ENCODE measurements around the gene TCOF1.

TCOF1 gene

DNA sequence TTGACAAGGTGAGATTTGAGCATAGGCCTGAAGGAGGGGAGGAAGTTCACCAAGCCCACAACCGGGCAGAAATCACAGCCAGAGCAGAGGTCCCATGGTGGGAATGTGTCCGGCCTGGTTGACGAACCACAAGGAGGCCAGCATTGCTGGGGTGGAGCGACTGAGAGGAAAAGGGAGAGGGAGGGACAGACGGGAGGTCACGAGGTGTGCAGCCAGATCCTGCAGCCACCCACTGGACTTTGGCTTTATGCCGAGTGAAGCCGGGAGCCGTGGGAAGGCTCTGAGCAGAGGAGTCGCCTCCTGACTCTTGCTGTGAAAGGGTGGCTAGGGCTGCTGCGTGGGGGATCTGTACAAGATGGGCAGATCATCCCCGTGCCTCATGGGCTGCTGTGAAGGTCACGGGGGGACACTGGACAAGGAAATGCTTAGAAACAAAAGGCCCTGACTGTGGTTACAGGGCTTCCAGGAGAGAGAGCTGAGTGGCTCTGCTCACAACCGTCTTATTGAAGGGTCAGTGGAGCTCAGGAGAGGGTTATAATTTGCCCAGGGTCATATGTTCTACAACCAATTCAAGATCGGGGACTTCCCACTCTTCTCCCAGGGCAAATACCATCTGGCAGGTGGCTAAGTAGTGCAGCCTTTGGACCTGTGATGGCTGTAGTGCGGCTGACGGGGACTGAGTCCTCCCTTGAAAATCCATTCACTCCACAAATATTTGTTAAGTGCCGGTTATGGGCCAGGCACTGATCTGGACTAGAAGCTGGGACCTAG lies 70.8 kb downstream of the TCOF1 start:
- no peak for DNase-seq (ENCODE audit: low read depth in 1 of 2, low spot score in 1 of 2)

DNA sequence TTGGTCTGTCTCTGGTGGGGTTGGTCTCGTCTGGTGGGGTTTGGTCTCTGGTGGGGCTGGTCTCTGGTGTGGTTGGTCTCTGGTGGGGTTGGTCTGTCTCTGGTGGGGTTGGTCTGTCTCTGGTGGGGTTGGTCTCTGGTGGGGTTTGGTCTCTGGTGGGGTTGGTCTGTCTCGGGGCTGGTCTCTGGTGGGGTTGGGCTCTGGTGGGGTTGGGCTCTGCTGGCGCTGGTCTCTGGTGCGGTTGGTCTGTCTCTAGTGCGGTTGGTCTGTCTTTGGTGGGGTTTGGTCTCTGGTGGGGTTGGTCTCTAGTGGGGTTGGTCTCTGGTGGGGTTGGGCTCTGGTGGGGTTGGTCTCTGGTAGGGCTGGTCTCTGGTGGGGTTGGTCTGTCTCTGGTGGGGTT lies 71.5 kb downstream of the TCOF1 start:
- DNase-seq (ENCODE audit: low read depth in 1 of 2, low spot score in 1 of 2): no peak

DNA sequence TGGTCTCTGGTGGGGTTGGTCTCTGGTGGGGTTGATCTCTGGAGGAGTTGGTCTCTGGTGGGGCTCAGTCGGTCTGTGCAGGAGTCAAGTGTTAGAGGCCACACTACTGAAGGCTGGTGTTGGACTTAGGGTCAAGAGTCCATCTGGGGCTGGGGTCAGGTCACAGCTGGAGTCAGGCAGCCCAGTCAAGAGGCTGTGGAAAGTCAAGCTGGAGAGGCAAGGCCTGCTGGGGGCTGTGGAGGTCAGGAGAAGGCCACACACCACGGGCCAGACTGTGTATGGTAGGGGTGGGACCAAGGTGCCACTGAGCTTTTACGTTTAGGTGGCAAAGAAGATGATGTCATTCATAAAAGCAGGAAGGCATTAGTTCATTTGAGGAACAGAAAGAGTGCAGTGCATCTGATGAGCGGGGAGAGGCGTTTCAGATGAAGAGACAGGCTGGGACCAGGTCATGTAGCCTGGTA lies 71.9 kb downstream of the TCOF1 start:
- no peak for DNase-seq (ENCODE audit: low read depth in 1 of 2, low spot score in 1 of 2)

DNA sequence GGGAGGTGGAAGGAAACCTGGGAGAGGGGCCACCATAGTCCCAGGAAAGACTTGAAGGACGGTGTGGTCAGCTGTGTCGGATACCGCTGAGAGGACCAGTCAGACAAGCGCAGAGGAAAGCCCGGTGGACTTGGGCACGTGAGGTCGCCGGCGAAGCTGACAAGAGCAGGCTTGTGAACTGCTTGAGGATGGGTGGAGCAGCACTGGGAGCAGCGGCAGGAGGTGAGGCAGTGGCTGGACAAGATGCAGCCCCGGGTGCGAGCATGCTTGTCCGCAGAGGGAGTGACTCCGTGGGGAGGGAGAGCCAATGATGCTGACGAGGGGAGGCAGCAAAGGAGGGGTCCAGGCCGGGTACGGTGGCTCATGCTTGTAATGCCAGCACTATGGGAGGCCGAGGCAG lies 73.6 kb downstream of the TCOF1 start:
- no peak for DNase-seq (ENCODE audit: low read depth in 1 of 2, low spot score in 1 of 2)

DNA sequence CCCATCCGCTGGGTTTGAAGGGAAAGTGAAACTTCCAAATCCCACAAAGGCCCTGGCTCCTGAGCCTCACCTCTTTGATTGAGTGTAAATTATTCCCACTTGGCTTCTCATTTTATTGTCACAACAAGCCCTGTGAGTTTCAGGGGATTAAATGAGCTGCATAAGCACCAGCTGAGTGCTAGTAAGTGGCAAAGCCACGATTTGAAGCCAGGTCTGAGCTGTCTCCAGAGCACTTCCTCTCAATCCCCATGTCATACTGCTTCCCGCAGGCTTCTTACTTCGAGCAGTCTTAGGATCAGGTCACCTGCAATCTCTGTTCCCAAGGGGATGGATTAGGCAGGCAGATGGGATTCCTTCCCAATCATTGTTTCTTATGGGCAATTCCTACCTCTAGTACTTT lies 74.1 kb downstream of the TCOF1 start:
- no peak for DNase-seq (ENCODE audit: low read depth in 1 of 2, low spot score in 1 of 2)

DNA sequence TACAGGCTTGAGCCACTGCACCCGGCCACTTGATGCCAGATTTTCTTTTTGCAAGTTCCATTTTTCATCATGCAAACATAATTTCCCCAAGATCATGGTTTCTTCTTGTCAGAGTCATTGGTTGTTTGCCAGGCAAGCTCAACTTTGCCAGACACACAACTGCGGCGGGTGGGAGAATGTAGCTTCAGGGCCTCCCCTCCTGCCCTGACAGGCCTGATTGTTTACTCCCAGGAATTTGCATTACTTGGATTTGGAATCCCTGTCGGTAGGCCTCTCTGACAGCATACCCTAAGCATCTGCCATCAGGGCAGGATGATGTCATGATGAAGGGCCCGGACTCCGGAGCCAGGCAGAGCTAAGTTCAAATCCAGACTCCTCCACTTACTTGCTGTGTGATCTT lies 77.0 kb downstream of the TCOF1 start:
- no peak for DNase-seq (ENCODE audit: low read depth in 1 of 2, low spot score in 1 of 2)

DNA sequence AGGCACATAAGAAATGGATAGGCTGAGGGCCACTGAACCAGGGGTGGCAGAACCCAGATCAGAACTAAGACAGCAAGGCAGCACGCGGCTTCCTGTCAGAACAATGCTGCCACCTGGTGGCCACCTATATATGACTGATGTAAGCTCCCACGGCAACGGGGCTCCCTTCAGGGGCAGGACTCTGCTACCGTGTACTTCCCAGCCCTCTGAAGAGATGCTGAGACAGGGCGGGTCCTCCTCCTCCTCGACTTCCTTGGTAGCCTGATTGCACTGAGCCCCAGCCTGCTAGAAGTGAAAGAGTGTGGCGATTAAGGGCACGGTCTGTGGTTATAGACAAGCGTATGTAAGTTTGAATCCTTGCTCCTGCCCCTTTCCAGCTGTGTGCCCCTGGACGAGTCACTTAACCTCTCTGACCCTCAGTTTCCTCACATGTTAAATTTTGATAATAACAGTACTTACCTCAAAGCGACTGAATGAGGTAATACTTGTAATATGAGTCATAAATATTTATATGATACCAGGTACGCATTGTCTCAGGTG lies 78.7 kb downstream of the TCOF1 start:
- DNase-seq (ENCODE audit: low read depth in 1 of 2, low spot score in 1 of 2): peak; percentile 83 to 85

DNA sequence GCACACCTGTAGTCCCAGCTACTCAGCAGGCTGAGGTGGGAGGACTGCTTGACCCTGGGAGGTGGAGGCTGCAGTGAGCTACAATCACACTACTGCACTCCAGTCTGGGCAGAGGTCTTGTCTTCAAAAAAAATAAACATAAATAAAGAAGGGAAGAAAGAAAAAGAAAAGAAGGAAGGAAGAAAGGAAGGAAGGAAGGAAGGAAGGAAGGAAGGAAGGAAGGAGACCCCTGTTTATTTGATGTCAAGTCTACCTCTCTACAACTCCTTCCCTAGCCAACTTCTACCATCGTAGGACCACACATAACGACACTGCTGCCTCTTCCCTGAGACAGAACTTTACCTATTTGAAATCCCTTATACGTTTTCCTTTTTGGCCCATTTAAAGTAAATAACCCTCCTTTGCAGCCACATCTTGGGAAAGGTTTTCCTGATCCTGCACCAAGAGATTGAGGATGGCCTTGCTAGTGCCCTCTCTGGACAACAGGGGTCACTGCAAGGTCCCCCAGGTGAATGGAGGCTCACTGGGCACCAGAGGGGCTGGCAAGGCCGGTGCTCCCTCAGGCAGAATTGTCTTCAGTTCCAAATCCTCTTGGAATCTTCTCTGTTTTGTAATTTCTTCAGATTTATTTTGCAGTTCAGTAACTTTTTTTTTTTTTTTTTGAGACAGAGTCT lies 81.5 kb downstream of the TCOF1 start:
- DNase-seq (ENCODE audit: low read depth in 1 of 2, low spot score in 1 of 2): no peak

DNA sequence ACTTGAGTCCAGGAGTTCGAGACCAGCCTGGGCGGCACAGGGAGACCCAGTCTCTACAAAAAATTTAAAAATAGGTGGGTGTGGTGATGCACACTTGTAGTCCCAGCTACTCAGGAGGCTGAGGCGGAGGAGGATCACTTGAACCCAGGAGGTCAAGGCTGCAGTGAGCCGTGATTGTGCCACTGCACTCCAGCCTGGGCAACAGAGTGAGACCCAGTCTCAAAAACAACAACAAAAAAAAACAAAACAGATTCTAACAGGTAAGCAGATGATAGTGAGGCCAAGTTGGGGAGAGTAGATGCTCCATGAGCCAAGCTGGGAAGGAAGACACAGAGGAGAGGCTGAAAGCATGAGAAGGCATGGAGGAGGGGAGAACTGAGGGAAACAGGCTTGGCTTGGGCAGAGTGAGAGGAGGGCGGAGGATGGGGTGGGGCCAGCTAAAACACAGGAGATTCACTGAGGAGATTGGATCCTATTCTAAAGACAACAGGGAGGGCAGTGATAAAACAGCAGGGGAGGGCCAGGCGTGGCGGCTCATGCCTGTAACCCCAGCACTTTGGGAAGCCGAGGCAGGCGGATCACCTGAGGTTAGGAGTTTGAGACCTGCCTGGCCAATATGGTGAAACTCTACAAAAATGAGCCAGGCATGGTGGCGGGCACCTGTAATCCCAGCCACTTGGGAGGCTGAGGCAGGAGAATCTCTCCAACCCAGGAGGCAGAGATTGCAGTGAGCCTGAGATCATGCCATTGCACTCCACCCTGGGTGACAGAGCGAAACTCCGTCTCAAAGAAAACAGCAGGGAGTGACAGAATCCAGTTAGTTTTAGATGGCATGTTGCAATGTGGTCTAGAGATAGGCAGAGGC lies 83.7 kb downstream of the TCOF1 start:
- no peak for DNase-seq (ENCODE audit: low read depth in 1 of 2, low spot score in 1 of 2)

DNA sequence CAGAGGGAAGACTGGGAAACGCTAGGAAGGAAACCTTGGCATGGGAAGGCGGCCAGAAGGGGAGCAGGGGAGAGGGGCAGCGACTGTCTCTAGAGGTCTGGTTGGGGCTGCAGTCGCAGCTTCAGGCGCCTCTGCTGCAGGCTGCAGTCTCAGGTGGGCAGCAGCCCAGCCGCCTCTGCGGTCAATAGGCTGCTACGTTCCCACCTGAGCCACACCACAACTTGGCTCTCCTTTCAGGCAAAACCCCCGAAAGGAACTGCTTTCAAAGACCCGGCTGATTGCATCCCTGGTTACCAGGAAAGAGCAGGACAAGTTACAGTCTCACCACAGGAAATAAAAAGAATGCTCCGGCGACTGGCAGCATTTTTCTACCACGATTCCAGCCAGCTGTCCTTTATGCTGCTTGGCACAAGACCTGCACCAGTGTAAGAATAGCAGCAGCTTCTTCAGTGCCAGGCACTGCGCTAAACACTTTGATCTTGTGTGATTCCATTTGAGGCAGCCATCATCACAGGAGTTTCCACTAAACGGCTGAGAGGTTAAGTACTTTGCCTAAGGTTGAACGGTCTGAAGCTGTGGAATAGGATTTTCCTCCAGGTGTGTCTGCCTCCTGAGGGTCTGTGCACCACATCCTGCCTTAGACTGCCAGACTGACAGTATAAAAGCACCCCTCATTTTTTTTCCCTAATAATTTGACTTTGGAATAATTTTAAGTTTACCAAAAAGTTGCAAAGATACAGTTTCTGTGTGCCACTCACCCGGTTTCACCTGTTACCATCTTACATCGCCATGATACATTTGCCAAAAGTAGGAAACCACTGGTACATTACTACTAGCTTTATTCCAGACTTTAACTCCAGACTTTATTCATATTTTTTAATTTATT lies 84.6 kb downstream of the TCOF1 start:
- no peak for DNase-seq (ENCODE audit: low read depth in 1 of 2, low spot score in 1 of 2)

DNA sequence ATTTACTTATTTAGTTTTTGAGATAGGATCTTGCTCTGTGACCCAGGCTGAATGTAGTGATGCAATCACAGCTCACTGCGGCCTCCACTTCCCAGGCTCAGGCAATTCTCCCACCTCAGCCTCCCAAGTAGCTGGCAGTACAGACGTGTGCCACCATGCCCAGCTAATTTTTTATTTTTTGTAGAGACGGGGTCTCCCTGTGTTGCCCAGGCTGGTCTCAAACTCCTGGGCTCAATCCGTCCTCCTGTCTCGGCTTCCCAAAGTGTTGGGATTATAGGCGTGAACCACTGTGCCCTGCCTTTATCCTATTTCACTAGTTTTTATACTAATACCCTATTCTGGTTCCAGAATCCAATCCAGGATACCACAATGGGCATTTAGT lies 85.2 kb downstream of the TCOF1 start:
- no peak for DNase-seq (ENCODE audit: low read depth in 1 of 2, low spot score in 1 of 2)

DNA sequence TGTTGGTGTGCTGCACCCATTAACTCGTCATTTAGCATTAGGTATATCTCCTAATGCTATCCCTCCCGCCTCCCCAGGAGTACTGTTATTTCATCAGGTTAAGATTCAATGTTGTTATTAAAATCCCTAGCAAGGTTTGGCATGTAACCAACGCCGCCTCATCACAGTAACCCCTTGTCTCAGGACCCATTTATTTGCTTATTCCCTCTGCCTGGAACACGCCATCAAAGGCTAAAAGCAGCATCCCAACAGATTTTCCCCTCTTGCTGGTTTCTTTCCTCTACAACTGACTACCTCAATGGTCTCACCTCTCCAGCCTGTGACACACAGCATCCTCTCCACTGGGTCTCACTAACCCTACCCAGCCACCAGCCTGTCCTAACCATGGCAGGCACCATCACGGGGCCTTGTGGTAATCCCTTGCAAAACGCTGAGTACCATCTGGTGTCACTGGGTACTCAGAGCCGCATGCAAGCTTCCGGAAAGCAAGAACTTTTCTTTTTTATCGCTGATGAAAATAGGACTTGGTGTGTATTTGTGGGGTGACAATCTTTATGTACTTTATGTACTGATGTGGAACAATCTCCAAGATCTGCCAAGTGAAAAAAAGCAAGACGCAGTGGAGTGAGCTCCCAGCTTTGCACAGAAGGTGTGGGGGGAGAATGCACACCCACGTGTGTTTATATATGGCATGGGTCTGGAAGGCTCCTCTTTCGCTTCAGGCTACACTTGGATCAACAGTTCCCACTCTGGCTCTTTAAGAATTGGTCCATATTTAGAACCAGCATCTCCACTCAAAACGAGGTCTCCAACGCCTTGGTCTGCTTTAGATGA lies 86.0 kb downstream of the TCOF1 start:
- DNase-seq (ENCODE audit: low read depth in 1 of 2, low spot score in 1 of 2): no peak

DNA sequence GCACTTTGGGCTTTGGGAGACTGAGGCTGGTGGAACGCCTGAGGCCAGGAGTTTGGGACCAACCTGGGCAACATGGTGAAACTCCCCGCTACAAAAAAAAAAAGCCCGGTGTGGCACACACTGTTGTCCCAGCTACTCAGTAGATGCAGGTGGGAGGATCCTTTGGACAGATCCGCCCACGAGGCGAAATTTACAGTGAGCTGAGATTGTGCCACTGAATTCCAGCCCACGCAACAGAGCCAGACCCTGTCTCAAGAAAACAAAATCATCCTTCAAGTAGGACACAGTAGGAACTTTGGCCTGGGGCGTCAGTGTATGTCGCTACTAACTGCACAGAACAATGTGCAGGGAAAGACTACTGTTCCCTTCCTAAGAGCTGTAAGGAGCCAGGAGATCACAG lies 87.3 kb downstream of the TCOF1 start:
- no peak for DNase-seq (ENCODE audit: low read depth in 1 of 2, low spot score in 1 of 2)

DNA sequence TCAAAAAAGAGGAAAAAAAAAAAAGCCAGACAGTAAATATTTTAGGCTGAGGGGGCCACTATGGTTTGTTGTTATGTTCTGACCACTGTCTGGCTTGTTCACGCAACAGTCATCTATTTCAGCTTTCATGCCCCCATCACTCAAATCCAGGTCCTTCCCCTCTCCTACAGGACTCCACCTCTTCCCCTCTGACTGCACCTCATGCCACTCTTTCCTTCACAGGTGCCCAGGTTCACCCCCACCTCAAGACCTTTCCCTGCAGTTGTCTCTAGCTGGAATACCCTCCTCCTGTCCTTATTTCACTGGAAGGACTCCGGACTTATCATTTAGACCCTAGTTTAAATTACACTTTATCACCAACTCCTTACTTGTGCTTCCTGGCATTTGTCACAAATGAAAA lies 88.6 kb downstream of the TCOF1 start:
- no peak for DNase-seq (ENCODE audit: low read depth in 1 of 2, low spot score in 1 of 2)

DNA sequence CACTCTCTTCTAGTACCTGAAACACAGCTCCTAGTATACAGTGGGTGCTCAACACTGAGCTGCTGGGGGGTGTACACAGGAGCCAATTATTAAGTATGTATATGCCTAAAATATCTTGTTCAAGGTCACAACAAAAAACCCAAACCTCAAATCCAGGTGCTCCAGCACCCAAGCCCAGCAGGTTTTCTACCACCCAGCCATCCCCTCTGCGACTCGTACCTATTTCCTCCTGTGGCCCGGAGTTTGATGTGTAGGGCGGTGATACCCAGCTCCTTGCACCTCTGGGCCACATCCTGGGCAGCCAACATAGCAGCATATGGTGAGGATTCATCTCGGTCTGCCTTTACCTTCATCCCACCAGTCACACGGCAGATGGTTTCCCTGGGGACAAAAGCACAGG lies 89.1 kb downstream of the TCOF1 start:
- DNase-seq (ENCODE audit: low read depth in 1 of 2, low spot score in 1 of 2): no peak

DNA sequence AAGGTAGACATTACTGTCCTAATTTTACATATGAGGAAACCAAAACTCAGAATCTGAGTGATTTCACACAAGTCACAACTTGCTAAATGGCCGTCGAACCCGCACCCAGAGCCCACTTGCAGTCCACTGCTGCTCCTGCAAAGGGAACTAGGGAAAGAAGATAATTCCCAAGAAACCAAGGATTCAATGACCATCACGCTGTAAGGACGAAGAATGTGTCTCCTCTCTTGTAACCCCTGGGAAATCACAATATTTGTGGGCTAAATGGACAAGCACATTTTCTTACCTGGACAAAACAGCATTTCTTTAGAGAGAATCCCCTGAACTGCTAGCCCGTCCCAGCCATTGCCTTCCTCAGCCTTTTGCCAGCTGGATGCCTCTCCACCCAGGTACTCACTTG lies 89.7 kb downstream of the TCOF1 start:
- no peak for DNase-seq (ENCODE audit: low read depth in 1 of 2, low spot score in 1 of 2)

DNA sequence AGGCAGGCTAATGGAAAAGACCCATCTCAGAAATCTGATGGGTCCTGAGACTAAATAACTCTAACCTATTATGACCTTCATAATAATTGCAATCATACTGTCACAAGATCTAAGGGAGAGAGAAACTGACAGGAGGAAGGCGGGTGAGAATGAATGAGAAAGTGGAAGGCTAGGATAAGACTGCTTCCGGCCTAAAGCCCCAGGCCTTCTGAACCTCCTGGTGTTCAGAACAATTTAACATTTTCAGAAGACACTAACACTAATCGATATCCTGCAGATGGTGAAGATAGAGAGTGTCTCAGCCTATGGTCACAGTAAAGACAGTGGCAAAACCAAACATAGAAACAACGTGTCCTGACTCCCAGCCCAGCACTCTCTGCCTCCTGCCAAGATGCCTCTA lies 90.8 kb downstream of the TCOF1 start:
- no peak for DNase-seq (ENCODE audit: low read depth in 1 of 2, low spot score in 1 of 2)

DNA sequence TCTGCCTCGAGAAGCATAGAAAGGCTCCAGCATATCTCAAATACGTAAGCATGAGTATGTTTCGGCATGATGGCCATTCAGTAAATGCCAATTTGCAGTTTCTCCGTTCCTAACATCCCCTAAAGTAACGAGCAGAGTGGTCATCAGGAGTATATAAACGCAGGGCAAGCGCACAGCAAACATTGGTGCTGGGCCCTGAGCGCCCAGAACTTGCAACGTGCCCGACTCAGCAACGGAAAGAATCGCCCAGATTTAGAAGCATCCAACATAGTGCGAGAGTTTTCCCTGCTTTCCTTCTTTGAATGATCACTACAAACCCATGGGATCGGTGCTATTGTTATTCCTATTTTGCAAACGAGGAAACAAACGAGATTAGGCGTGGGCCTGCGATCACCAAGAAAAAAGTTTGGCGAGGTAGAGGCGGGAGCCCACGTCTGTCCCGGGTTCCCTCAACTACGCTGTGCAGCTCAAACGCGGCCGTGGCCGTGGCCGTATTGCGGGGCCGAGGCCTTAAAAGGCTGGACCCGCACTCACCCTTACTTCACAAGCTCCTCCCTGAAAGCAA lies 91.5 kb downstream of the TCOF1 start:
- DNase-seq (ENCODE audit: low read depth in 1 of 2, low spot score in 1 of 2): no peak

Measured in activated T-helper 1 cell treated with anti-CD3 and anti-CD28 coated beads, Interleukin-2, amount 50 U/mL, for 16 hours (primary cell).